Muscle layer of colon (tissue), 2 donors: ENCODE results near the gene CD7.
"Not testable (repeated sequence)": the region's sequence is repeated elsewhere in the genome, so short reads cannot be mapped to it uniquely, and the experiment has no call there.

Experiments used
- H3K27ac ChIP-seq: one replicate; pipeline ENCODE4 v1.7.0; 2013; ENCODE audit warnings: low read depth, mild to moderate bottlenecking, low read length, moderate library complexity
- H3K27me3 ChIP-seq, 2 donors: one replicate each; pipeline ENCODE4 v1.7.0; 2013; ENCODE audit warnings: low read length in 2 of 2, mild to moderate bottlenecking in 2 of 2; ENCODE audit not compliant: insufficient read depth in 2 of 2, control insufficient read depth in 1 of 2
- H3K36me3 ChIP-seq: one replicate; pipeline ENCODE4 v1.7.0; 2013; ENCODE audit warnings: mild to moderate bottlenecking, low read length; ENCODE audit not compliant: insufficient read depth
- H3K4me1 ChIP-seq: one replicate; pipeline ENCODE4 v1.7.0; 2013; ENCODE audit warnings: mild to moderate bottlenecking, low read length; ENCODE audit not compliant: insufficient read depth
- H3K4me3 ChIP-seq, 2 donors: one replicate each; pipeline ENCODE4 v1.7.0; 2013; ENCODE audit warnings: low read length in 2 of 2, low read depth in 1 of 2, mild to moderate bottlenecking in 1 of 2, moderate library complexity in 1 of 2
- H3K9ac ChIP-seq: one replicate; pipeline ENCODE4 v1.7.0; 2013; ENCODE audit warnings: low read length
- H3K9me3 ChIP-seq: one replicate; pipeline ENCODE4 v1.7.0; 2013; ENCODE audit warnings: mild to moderate bottlenecking, low read length
- donor health status: abdominal sarcoma.
- donor health status: Adenocarcinoma of cecum.

CD7 gene

GRCh38 chr17:82353484-82353883, 36.1 kb upstream of the CD7 start:
- peaks cover 12% of the 10 kb centered on the region for H3K4me1 ChIP-seq
- no peaks in the 10 kb centered on the region for H3K36me3 ChIP-seq
- H3K4me3 ChIP-seq: no peak overlapping the region
- peaks cover 0 to 33% of the 10 kb centered on the region in 2 donors for H3K27me3 ChIP-seq
- no peaks in the 10 kb centered on the region for H3K9me3 ChIP-seq
- H3K9ac ChIP-seq: no peak overlapping the region
- H3K27ac ChIP-seq: no peak overlapping the region

- Histone ChIP-seq H3K4me3 (no peak overlapping the region), H3K27me3 (peaks cover 0 to 18% of the 10 kb centered on the region in 2 donors), H3K36me3 (no peaks in the 10 kb centered on the region), H3K4me1 (peaks cover 12% of the 10 kb centered on the region), H3K9me3 (no peaks in the 10 kb centered on the region), H3K27ac (no peak overlapping the region), H3K9ac (no peak overlapping the region)
Observed at GRCh38 chr17:82351713-82352488, 34.5 kb upstream of the CD7 start.

- Histone ChIP-seq H3K4me1 (peaks cover 12% of the 10 kb centered on the region), H3K9me3 (no peaks in the 10 kb centered on the region), H3K27ac (no peak overlapping the region), H3K36me3 (no peaks in the 10 kb centered on the region), H3K27me3 (peaks cover 0 to 12% of the 10 kb centered on the region in 2 donors), H3K4me3 (no peak overlapping the region), H3K9ac (no peak overlapping the region)
Observed at GRCh38 chr17:82351254-82351712, 33.9 kb upstream of the CD7 start.

GRCh38 chr17:82350182-82351030, 33.0 kb upstream of the CD7 start:
- no peak overlapping the region for H3K4me3 ChIP-seq
- no peak overlapping the region for H3K27ac ChIP-seq
- H3K9me3 ChIP-seq: no peaks in the 10 kb centered on the region
- H3K9ac ChIP-seq: no peak overlapping the region
- peaks cover 6% of the 10 kb centered on the region for H3K4me1 ChIP-seq
- H3K27me3 ChIP-seq: peaks cover 0 to 10% of the 10 kb centered on the region in 2 donors
- no peaks in the 10 kb centered on the region for H3K36me3 ChIP-seq

GRCh38 chr17:82349287-82349701, 31.9 kb upstream of the CD7 start:
- Histone ChIP-seq H3K4me1 (peaks cover 6% of the 10 kb centered on the region), H3K36me3 (no peaks in the 10 kb centered on the region), H3K27me3 (peaks cover 0 to 10% of the 10 kb centered on the region in 2 donors), H3K9me3 (no peaks in the 10 kb centered on the region), H3K9ac (no peak overlapping the region), H3K4me3 (no peak overlapping the region), H3K27ac (no peak overlapping the region)

GRCh38 chr17:82348866-82349265, 31.5 kb upstream of the CD7 start:
- no peak overlapping the region for H3K27ac ChIP-seq
- peaks cover 6% of the 10 kb centered on the region for H3K4me1 ChIP-seq
- H3K4me3 ChIP-seq: no peak overlapping the region
- H3K9me3 ChIP-seq: no peaks in the 10 kb centered on the region
- H3K36me3 ChIP-seq: no peaks in the 10 kb centered on the region
- H3K27me3 ChIP-seq: peaks cover 0 to 10% of the 10 kb centered on the region in 2 donors
- no peak overlapping the region for H3K9ac ChIP-seq

- Histone ChIP-seq H3K9me3 (no peaks in the 10 kb centered on the region), H3K4me1 (peaks cover 6% of the 10 kb centered on the region), H3K27me3 (peaks cover 0 to 7% of the 10 kb centered on the region in 2 donors), H3K4me3 (no peak overlapping the region), H3K9ac (no peak overlapping the region), H3K36me3 (no peaks in the 10 kb centered on the region), H3K27ac (no peak overlapping the region)
Observed at GRCh38 chr17:82348434-82348833, 31.0 kb upstream of the CD7 start.

- not testable (repeated sequence) for H3K27me3 ChIP-seq, H3K9ac ChIP-seq, H3K36me3 ChIP-seq, H3K27ac ChIP-seq, H3K4me3 ChIP-seq, H3K4me1 ChIP-seq, H3K9me3 ChIP-seq
Observed at GRCh38 chr17:82347994-82348393, 30.6 kb upstream of the CD7 start.

- Histone ChIP-seq H3K9me3 (no peaks in the 10 kb centered on the region), H3K4me3 (no peak overlapping the region), H3K27me3 (no peaks in the 10 kb centered on the region), H3K27ac (no peak overlapping the region), H3K9ac (no peak overlapping the region), H3K4me1 (peaks cover under 1% of the 10 kb centered on the region), H3K36me3 (no peaks in the 10 kb centered on the region)
Observed at GRCh38 chr17:82346342-82347300, 29.2 kb upstream of the CD7 start.

- Histone ChIP-seq H3K4me1 (no peaks in the 10 kb centered on the region), H3K27me3 (no peaks in the 10 kb centered on the region), H3K36me3 (no peaks in the 10 kb centered on the region), H3K27ac (no peak overlapping the region), H3K9me3 (no peaks in the 10 kb centered on the region), H3K4me3 (no peak overlapping the region), H3K9ac (no peak overlapping the region)
Observed at GRCh38 chr17:82345151-82345976, 28.0 kb upstream of the CD7 start.
